KMS-11 (cell line): ENCODE data around the gene GOLIM4.

Source experiments
- H2AFZ ChIP-seq: fragments of 200-600 bp; sonication (generic); 2 replicates; pipeline ENCODE4 v1.6.1; 2016; ENCODE audit warnings: antibody characterized with exemption, mixed run types, low read depth
- H3K27ac ChIP-seq: fragments of 200-600 bp; sonication (generic); 2 replicates; pipeline ENCODE4 v1.6.1; 2016; ENCODE audit warnings: mild to moderate bottlenecking, mixed run types
- H3K27me3 ChIP-seq: fragments of 200-600 bp; sonication (generic); 2 replicates; pipeline ENCODE4 v1.6.1; 2017; ENCODE audit warnings: mild to moderate bottlenecking, low read depth, mixed run types, moderate library complexity; ENCODE audit not compliant: insufficient read depth
- H3K36me3 ChIP-seq: fragments of 200-600 bp; sonication (generic); 2 replicates; pipeline ENCODE4 v1.6.1; 2017; ENCODE audit warnings: mild to moderate bottlenecking, mixed run types; ENCODE audit not compliant: insufficient read depth
- H3K4me1 ChIP-seq: fragments of 200-600 bp; sonication (generic); 2 replicates; pipeline ENCODE4 v1.6.1; 2016; ENCODE audit warnings: mild to moderate bottlenecking, low read depth, mixed run types; ENCODE audit not compliant: poor library complexity, severe bottlenecking
- H3K4me2 ChIP-seq: fragments of 200-600 bp; sonication (generic); 2 replicates; pipeline ENCODE4 v1.7.0; 2016; ENCODE audit warnings: mild to moderate bottlenecking, mixed run types
- H3K4me3 ChIP-seq: fragments of 200-600 bp; sonication (generic); IDR thresholded peaks from 2 replicates; pipeline ENCODE4 v1.6.1; 2017; ENCODE audit warnings: low read depth, low read length, mixed read lengths; ENCODE audit not compliant: insufficient read depth
- H3K79me2 ChIP-seq: fragments of 200-600 bp; sonication (generic); 2 replicates; pipeline ENCODE4 v1.6.1; 2016; ENCODE audit warnings: low read depth, mixed run types; ENCODE audit not compliant: insufficient read depth
- H3K9ac ChIP-seq: fragments of 200-600 bp; sonication (generic); 2 replicates; pipeline ENCODE4 v1.6.1; 2016; ENCODE audit warnings: mild to moderate bottlenecking, mixed run types
- H4K20me1 ChIP-seq: fragments of 200-600 bp; sonication (generic); 2 replicates; pipeline ENCODE4 v1.6.1; 2016; ENCODE audit warnings: mild to moderate bottlenecking, mixed run types; ENCODE audit not compliant: insufficient read depth
- CTCF ChIP-seq: fragments of 200-600 bp; sonication (generic); conservative IDR thresholded peaks from 2 replicates; pipeline ENCODE4 v1.6.1; 2017; ENCODE audit warnings: low read depth, mild to moderate bottlenecking, antibody characterized with exemption, low read length, moderate library complexity, mixed read lengths

Gene GOLIM4

GRCh38 chr3:168048414-168049330 lies 47.1 kb downstream of the GOLIM4 start:
- Histone ChIP-seq H3K4me1 (no peaks in the 10 kb centered on the region), H3K27me3 (no peaks in the 10 kb centered on the region), H3K4me2 (no peak overlapping the region)

GRCh38 chr3:168047936-168048335 lies 47.8 kb downstream of the GOLIM4 start:
- H2AFZ ChIP-seq = no peak overlapping the region
- H3K27me3 ChIP-seq = no peaks in the 10 kb centered on the region
- peaks cover 5% of the 10 kb centered on the region; the same call in 1 of the 2 replicates for H3K79me2 ChIP-seq
- no peak overlapping the region for H3K4me3 ChIP-seq
- no peak overlapping the region for H3K4me2 ChIP-seq
- no peak overlapping the region for H3K27ac ChIP-seq
- H3K4me1 ChIP-seq = no peaks in the 10 kb centered on the region
- no peaks in the 10 kb centered on the region for H3K36me3 ChIP-seq
- H4K20me1 ChIP-seq = no peaks in the 10 kb centered on the region; the same call in none of the 2 replicates
- H3K9ac ChIP-seq = no peak overlapping the region
- no peak for TF ChIP-seq CTCF

More at GRCh38 chr3:168048414-168049330, 47.1 kb downstream of the GOLIM4 start:
- Histone ChIP-seq H3K27ac (no peak overlapping the region), H2AFZ (no peak overlapping the region), H3K9ac (no peak overlapping the region), H3K4me3 (no peak overlapping the region), H4K20me1 (no peaks in the 10 kb centered on the region; the same call in none of the 2 replicates), H3K36me3 (no peaks in the 10 kb centered on the region), H3K79me2 (peaks cover 5% of the 10 kb centered on the region; the same call in 1 of the 2 replicates)
- no peak for TF ChIP-seq CTCF

GRCh38 chr3:168047190-168047795 lies 48.4 kb downstream of the GOLIM4 start:
- peak; percentile 91 for TF ChIP-seq CTCF
- H3K27ac ChIP-seq = no peak overlapping the region
- no peak overlapping the region for H3K9ac ChIP-seq
- no peaks in the 10 kb centered on the region for H3K4me1 ChIP-seq
- H3K79me2 ChIP-seq = peaks cover 5% of the 10 kb centered on the region; the same call in 1 of the 2 replicates
- H3K27me3 ChIP-seq = no peaks in the 10 kb centered on the region
- H2AFZ ChIP-seq = no peak overlapping the region
- H3K36me3 ChIP-seq = no peaks in the 10 kb centered on the region
- no peak overlapping the region for H3K4me3 ChIP-seq
- H3K4me2 ChIP-seq = no peak overlapping the region
- H4K20me1 ChIP-seq = no peaks in the 10 kb centered on the region; the same call in 1 of the 2 replicates

- TF ChIP-seq CTCF = no peak
- H4K20me1 ChIP-seq = no peaks in the 10 kb centered on the region; the same call in 1 of the 2 replicates
- H3K4me3 ChIP-seq = no peak overlapping the region
- no peaks in the 10 kb centered on the region for H3K27me3 ChIP-seq
- H3K27ac ChIP-seq = no peak overlapping the region
- no peak overlapping the region for H3K9ac ChIP-seq
- no peak overlapping the region for H2AFZ ChIP-seq
- H3K36me3 ChIP-seq = no peaks in the 10 kb centered on the region
- H3K4me2 ChIP-seq = no peak overlapping the region
- H3K4me1 ChIP-seq = no peaks in the 10 kb centered on the region
- H3K79me2 ChIP-seq = no peaks in the 10 kb centered on the region
Observed at GRCh38 chr3:168044049-168044448, 51.7 kb downstream of the GOLIM4 start.
